Placental epithelial cell (primary cell): ENCODE measurements around the gene HBA1. TPM values are rescaled to one million over a fixed set of nuclear protein-coding genes. Genes with fewer than 3 reads are reported as not detected.

Source experiments
- small RNA-seq: library from RNA; depleted of rRNA; stranded (forward); fragments of <200 nt; gene quantifications from one replicate; pipeline ENCODE3, GENCODE V24; 2012
- total RNA-seq: library from RNA; depleted of rRNA; stranded (reverse); fragments of >200 nt; gene quantifications from 2 replicates; pipeline ENCODE4 v1.2.3, GENCODE V29; 2012

Gene HBA1
- total RNA-seq, result not detected in 2 replicates

GRCh38 chr16:176477-177382 is at the start of gene HBA1:
HBA1 (plus strand) TSS chr16:176680; CDS start chr16:176717, 37 bp downstream.

GRCh38 chr16:152141-153128 is 24.0 kb upstream of the HBA1 start, which contains the start of gene HBZ:
HBZ (plus strand) TSS chr16:152644; CDS start chr16:152910, 266 bp downstream.

DNA sequence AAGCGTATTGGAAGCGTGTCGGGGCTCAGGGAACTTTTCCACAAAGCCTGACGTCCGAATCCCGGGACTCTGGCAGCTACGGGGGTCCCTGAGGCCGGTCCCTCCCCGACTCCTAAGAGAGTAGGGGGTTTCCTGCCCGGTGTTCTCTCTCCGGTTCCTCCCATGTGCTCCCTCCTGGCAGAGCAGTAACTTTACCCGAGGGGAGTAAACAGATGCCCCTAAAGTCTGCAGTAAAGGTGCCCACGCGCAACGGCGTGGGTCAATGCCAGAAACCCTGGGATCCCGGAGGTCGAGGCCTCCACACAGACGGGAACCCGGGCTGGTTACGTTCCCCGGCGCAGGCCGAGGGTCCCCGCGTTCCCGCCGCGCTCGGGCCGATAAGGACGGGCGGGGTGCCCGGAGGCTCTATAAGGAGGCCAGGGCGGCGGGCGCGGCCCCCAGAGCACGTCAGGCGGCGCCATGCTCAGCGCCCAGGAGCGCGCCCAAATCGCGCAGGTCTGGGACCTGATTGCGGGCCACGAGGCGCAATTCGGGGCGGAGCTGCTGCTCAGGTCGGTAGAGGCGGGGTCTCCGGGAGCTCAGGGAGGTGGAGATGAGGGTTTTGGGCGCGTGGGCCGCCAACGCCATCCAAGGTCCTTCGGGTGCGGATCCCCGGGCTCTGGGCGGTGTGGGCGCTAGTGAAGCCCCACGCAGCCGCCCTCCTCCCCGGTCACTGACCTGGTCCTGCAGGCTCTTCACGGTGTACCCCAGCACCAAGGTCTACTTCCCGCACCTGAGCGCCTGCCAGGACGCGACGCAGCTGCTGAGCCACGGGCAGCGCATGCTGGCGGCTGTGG is 10.7 kb upstream of the HBA1 start, which contains the start of gene HBM:
Gene HBM (plus strand): TSS at position 440 of the 836 bp plus-strand sequence. CDS start 20 bp downstream, at position 460.

GRCh38 chr16:172374-172941 is 4.0 kb upstream of the HBA1 start, which contains the start of gene HBA2:
HBA2 (plus strand) TSS chr16:172876; CDS start chr16:172913, 37 bp downstream.

DNA sequence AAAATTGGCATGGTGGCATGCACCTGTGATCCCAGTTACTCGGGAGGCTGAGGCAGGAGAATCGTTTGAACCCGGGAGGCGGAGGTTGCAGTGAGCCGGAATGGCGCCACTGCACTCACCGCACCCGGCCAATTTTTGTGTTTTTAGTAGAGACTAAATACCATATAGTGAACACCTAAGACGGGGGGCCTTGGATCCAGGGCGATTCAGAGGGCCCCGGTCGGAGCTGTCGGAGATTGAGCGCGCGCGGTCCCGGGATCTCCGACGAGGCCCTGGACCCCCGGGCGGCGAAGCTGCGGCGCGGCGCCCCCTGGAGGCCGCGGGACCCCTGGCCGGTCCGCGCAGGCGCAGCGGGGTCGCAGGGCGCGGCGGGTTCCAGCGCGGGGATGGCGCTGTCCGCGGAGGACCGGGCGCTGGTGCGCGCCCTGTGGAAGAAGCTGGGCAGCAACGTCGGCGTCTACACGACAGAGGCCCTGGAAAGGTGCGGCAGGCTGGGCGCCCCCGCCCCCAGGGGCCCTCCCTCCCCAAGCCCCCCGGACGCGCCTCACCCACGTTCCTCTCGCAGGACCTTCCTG is 3.7 kb downstream of the HBA1 start, which contains the start of gene HBQ1:
Gene HBQ1 (plus strand): TSS at position 359 of the 575 bp plus-strand sequence. CDS start 28 bp downstream, at position 387.

Small RNA genes within 50 kb of the gene (small RNA-seq; reads per million reads assigned to genes)
- not detected for gene RF00019

Other genes with a start within 250 kb of the HBA1 start
- gene POLR3K, start 123.1 kb upstream of the HBA1 start, total RNA-seq, result 1.2 and 2.1 TPM in 2 replicates
- 13.7 and 27.8 TPM in 2 replicates for gene SNRNP25, start 122.9 kb upstream of the HBA1 start, total RNA-seq
- 41.8 and 43.2 TPM in 2 replicates for gene RHBDF1, start 104.0 kb upstream of the HBA1 start, total RNA-seq
- 161 and 204 TPM in 2 replicates for gene MPG, start 98.5 kb upstream of the HBA1 start, total RNA-seq
- 10.5 and 14.1 TPM in 2 replicates for gene NPRL3, start 38.0 kb upstream of the HBA1 start, total RNA-seq
- gene HBZ, start 24.0 kb upstream of the HBA1 start, total RNA-seq, result not detected in 2 replicates
- gene HBM, start 10.7 kb upstream of the HBA1 start, total RNA-seq, result not detected in 2 replicates
- not detected in 2 replicates for gene HBA2, start 3.8 kb upstream of the HBA1 start, total RNA-seq
- not detected in 2 replicates for gene HBQ1, start 3.8 kb downstream of the HBA1 start, total RNA-seq
- gene LUC7L, start 52.8 kb downstream of the HBA1 start, total RNA-seq, result 35.5 and 52.6 TPM in 2 replicates
- gene FAM234A, start 58.1 kb downstream of the HBA1 start, total RNA-seq, result 59.7 and 67.1 TPM in 2 replicates
- not detected in 2 replicates for gene RGS11, start 99.3 kb downstream of the HBA1 start, total RNA-seq
- not detected in 2 replicates for gene ARHGDIG, start 103.9 kb downstream of the HBA1 start, total RNA-seq
- gene PDIA2, start 106.5 kb downstream of the HBA1 start, total RNA-seq, result not detected in 2 replicates
- gene AXIN1, start 176.0 kb downstream of the HBA1 start, total RNA-seq, result 20.9 and 28.7 TPM in 2 replicates
- gene MRPL28, start 193.9 kb downstream of the HBA1 start, total RNA-seq, result 45.5 and 89.7 TPM in 2 replicates
- 38.1 and 67.2 TPM in 2 replicates for gene PGAP6, start 205.3 kb downstream of the HBA1 start, total RNA-seq
- gene NME4, start 220.5 kb downstream of the HBA1 start, total RNA-seq, result 109 and 129 TPM in 2 replicates
- 9.0 and 14.5 TPM in 2 replicates for gene DECR2, start 225.2 kb downstream of the HBA1 start, total RNA-seq
- 13.4 and 21.2 TPM in 2 replicates for gene RAB11FIP3, start 249.0 kb downstream of the HBA1 start, total RNA-seq